Dedifferentiated amniotic fluid mesenchymal stem cell (primary cell): ENCODE measurements around the gene PPP3R2.
A peak's percentile ranks its signal among the peaks of the same experiment; 100 is the strongest.

Source experiments
- DNase-seq: peaks from one replicate; pipeline ENCODE4 v3.0.0-alpha.2; 2016; ENCODE audit errors: extremely low spot score

The PPP3R2 gene, protein sequence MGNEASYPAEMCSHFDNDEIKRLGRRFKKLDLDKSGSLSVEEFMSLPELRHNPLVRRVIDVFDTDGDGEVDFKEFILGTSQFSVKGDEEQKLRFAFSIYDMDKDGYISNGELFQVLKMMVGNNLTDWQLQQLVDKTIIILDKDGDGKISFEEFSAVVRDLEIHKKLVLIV

DNA sequence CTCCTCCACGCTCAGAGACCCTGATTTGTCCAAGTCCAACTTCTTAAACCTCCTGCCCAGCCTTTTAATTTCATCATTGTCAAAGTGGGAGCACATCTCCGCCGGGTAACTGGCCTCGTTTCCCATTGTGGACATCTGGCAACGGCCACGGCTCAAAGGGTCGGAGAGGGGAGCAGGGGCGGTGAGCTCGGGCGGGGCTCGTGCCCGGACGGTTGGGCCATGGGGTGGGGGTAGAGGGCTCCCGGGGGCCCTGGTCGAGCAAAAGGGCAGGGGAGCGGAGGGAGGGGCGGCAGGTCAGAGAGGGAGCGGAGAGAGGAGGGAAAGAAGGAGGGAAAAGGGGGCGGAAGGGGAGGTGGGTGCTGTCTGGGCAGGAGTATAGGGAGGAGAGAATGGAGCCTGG, at the start of gene PPP3R2:
PPP3R2 (minus strand) TSS at position 174 of the 400 bp plus-strand sequence; CDS start at position 126, 48 bp downstream.
- no peak for DNase-seq

DNA sequence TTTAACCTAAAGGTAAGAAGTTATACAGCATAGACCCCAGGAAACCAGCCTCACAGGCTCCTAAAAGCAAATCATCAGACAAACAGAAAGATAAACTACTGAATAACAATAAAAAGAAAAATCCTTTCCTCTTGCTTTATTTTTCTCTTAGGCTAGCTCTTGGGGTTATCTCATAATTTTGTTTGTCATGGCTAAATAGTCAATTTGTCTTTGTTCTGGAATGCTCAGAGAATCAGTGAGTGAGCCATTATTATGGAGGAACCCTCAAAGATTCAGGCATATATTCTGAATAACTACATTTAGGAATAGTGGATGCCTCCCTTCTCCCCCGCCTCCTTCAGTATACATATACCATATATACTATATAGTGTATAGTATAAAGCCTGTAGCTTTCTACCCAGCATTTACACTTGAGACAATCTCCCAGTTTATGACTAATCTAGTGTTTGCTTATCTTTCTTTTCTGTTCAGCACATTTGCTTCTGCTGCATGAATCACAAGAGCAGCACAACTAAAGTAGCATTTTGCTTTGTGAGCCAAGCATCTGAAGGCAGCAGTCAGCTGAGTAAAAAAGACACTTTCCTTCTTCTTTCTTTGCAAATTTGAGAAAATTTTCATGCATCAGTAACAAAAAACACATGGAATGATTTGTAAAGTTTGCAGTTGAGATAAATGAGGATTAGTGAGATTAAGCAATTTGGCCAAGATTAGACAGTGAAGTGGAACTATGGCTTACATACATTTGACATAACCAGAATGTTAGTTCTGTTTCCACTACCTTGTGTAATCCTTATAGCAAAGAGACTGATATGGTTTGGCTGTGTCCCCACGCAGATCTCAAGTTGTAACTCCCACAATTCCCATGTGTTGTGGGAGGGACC, 45.3 kb upstream of the PPP3R2 start:
- no peak for DNase-seq

DNA sequence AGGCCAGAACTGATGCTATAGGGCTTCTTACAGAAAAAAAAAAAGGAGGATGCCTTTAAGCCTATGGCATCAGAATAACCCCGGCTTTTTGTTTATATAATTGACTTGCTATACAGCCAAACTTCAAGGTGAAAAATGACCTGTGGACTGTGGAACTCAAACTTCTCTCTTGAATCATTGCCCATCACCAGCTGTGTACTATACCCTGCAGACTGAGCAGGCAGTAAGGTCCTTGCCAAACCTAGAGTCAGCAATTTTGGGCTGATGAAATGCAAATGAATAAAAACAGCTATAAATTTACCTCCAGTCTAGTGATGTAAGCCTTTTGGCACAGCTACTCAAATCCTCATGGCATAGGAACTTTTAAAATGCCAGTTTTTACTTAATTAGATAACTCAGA, 44.5 kb upstream of the PPP3R2 start:
- no peak for DNase-seq

DNA sequence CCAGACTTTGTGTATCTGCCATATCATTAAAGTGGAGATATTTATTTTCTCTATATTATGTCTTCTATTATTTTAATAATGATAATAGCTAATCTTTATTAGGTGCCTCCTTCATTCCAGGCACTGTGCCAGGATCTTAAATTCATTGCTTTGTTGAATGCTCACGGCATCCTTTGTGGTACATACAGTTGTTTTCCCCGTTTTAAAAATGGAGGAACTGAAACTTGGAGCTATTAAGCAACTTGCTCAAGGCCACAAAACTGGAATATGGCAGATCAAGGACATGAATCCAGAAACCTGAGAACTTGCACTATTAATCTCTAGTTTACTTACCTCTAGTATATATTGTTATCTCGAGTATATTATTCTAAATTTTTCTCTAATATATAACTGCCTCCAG, 41.5 kb upstream of the PPP3R2 start:
- no peak for DNase-seq

DNA sequence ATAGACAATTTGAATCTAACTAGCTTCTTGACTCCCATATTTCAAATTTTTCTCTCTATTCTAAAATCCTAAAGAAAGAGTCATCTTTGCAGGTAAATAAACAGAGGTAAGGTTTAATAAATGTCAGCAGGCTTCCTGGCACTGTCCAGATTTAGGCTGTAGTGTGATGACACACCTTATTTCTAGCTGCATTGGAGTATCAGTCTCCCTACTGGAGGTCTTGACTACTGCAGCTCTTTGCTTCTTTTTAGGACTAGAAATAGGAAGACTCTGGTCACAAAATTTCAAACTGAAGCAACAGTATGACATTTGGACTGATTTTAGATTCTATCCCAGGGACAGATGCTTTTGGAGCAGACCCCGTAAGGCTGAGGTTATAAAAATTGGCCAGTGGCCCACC, 40.7 kb upstream of the PPP3R2 start:
- DNase-seq = no peak

DNA sequence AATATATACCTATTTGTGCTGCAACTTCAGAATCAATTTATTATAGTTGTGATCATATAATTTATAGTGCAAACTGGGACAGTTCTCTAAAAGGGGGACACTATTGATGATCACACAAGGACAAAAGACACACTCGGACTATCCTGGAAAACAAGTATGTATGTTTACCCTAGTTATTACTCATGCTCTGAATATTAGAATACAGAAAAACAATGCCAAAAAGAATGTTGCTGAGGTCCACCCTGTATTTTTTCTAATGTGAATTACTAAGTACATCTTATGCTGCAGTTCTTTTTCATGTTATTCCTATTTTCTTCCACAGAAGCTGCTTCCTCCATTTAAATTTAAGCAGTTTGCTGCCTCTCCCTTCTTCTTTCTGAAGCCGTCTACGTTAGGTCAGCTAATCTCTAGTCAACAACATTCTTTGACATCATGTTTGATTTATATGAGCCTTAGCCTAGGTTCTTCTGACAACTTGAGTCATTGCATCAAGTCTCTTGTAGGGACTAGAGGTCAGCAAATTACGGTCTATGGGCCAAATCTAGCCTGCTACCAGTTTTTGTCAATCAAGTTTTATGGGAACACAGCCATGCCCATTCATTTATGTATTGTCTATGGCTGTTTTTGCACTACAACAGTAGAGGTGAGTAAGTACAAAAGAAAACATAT, 40.1 kb upstream of the PPP3R2 start:
- no peak for DNase-seq

GRCh38 chr9:101632611-101633010, 37.8 kb upstream of the PPP3R2 start:
- DNase-seq = no peak

DNA sequence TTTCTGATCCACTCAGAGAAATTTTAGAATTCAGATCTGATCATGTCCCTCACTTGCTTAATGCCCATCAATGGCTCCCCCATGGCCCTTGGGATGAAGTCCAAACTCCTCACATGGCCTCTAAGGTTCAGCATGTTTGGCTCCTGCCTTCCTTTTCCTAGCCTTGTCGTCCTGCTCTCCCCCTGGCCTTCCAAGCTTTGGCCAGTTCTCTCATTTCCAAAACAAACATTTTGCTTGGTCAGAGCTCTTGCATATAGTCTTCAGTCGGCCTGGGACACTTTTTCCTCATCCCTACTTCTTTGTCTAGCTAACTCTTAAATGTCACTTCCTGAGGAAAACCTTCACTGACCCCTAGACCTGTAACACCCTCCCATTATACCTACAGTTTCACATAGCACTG, 37.1 kb upstream of the PPP3R2 start:
- no peak for DNase-seq

DNA sequence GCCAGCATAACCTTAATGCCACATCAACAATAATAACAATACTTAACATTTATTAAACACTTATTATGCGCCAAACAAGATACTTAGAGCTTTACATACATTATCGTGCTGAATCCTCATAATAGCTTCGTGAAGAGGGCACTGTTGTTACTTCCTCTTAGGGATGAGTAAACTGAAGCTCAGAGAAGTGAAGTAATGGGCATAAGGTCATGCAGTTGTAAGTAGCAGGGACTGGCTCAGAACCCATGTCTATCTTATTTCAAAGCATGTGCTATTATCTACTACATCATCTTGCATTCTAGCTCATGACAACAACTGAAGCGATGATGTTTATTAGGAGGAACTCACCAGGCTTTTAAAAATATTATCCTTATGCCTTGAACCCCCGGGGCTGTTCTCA, 34.9 kb upstream of the PPP3R2 start:
- DNase-seq = no peak

DNA sequence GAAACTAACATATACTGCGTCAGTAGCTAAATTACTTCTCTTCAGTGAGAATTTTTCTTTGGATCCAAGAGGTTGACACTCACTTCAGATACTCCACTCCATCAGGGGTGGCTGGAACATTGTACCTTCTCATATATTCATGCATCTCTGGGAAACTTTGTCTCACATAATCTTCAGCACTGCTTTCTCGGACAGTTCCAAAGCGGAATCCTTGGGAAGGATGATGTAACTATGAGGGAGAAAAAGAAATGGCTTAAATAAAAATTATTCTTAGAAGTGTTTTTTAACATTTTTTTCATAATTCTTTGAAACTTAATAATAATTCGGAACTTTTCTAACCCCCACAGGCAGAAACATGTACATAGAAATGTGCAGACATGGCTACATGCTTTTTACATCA, 33.4 kb upstream of the PPP3R2 start:
- peak; percentile 36 for DNase-seq

- DNase-seq = no peak
Observed at GRCh38 chr9:101626295-101626694, 31.5 kb upstream of the PPP3R2 start.

DNA sequence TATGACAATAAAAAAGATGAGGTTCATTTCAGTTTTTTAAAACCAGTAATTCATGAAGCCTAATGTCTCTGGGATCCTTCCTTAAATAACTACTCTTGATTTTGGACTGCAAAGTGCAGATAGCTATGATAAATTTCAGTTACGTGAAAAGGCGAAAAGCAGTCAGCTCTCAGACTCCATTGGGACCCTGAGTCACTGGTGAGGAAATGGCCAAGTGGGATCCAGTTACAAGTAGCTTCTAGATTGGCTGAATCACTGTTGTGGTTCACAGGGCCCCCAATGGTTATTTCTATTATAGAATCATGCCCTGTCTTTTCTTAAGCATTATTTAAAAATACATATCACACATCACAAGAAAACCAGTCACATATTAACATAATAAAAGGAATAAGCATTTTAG, 31.1 kb upstream of the PPP3R2 start:
- no peak for DNase-seq

- DNase-seq = no peak
Observed at GRCh38 chr9:101620452-101620851, 25.7 kb upstream of the PPP3R2 start.

GRCh38 chr9:101618698-101619097, 23.9 kb upstream of the PPP3R2 start:
- no peak for DNase-seq

- no peak for DNase-seq
Observed at GRCh38 chr9:101605547-101605946, 10.8 kb upstream of the PPP3R2 start.

DNA sequence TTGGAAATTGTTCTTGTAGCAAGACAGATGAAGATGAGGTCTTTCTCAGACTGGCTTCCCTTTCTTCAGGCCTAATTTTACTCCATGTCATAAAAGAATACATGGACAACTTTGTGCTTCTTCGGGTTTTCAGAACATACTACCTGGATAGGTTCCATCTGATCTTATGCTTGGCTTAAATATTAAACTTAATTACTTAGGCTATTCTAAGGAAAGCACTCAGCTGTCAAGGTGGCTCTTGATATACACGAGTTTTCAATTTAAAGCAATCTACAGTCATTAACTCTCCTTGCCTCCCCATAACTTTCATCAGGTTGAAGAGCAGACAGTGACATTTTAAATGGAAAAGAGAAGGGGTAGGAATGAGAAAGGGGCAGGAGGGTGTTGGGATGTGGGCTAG, 9.5 kb upstream of the PPP3R2 start:
- no peak for DNase-seq

DNA sequence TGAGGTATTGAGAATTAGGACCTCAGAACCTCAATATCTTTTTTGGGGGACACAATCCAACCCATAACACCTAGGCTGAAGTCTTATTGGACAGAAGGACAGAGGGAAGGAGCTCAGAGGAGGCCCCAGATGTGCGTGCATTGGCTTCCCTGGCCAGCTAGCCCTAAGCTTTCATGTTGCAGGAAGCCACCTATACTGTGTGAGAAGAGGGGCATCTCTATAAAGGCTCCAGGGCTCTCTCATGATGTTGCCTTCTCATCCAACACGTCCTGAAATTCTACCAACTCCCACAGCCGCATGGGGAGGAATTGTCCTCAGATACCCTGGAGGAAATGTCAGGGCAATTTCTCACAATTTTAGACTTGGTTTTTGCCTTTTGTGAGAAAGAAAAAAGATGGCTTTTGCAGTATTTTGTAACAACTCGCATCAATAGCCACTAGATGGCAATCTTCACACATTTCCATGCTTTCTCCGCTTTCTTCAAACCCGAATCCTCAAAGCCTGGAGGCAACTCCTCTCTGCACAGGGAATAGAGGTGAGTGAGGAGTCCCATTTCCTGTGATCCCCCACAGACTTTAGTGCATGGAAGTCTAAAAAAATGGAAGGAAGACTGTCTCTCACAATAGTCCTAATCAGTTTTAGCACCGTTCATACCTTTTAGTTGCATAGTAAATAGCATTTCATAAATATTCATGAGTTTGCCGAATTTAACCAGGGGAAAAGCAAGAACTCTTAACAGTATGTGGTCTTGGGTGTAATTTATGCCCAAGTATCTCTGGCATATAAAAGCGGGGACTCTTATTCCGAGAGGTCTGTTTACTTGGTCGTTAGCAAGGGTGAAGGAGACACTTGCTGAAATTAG, 7.4 kb upstream of the PPP3R2 start:
- peak; percentile 54 for DNase-seq

DNA sequence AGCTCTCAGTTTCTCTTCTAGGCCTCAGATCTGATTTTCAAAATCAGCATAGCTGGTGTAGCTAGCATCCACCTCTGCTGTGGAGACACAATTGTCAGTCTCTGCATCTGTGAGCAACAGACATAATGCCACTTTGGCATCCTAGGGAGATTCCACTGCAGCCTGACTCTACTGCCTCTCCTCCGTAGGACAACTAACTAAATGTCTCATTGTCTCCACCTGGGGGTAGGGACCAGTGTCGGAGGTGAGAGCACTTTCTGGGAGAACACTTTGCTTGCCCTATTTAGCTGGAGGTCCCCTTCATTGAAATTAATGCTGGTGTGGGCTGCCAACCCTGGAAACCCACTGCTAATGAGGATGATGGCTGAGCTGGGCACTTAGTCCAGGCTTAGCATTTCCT, 1.4 kb downstream of the PPP3R2 start:
- DNase-seq = no peak

GRCh38 chr9:101592788-101593187, 2.0 kb downstream of the PPP3R2 start:
- no peak for DNase-seq

DNA sequence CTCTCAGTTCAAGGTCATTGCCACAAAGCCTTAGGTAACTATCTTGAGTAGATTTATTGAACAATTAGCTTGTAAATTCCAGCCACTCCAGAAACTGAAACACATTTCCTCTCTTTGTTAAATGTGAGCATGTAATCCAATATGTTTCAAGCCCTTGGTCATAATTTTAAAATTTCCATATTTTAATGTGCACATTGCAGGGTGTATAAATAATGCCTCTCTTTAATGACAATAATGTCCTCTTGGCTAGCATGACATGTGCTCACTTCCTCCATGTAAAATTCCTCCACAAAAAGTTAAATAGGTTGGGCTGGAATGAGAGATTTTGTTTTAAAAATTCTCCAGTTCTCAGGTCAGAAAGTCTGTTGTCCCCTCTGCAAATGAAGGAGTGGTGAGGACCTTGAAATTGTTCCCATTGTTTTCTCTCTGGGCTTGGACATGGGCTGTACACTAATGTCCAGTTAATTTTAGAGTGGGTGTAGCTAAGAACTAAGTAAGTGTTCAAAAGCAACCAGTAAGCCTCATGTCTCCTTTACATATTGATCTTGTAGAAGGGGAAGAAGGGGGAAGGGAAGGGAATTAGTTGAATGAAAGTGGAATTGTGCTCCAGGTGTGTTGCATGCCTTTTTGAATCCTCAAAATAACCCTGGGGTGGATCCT, 2.9 kb downstream of the PPP3R2 start:
- no peak for DNase-seq

DNA sequence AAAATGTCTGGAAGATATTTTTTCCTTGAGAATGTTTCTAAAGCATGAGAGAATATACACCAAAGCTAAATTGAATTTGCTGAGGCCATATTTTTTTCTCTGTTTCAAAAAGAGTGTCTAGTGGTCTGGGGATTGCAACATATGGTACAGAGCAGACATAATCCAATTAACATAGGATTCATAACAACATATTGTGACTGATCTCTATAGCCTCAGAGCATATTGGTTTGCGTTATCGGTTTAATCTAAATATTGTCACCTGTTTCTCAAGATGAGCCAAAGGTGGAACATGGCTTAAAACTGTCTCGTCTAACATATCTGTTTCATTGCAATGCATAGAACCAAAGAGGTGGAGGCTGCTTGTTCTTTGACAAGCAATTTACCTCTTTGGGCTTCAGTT, 3.9 kb downstream of the PPP3R2 start:
- DNase-seq = no peak
